IMR-90 (cell line): ENCODE measurements around the gene GKAP1. TPM values are rescaled to one million over a fixed set of nuclear protein-coding genes. Genes with fewer than 3 reads are reported as not detected.

Source experiments
- ATAC-seq: fragments of 200-7000 bp; cut with Tn5 transposase; 2 replicates; pipeline ENCODE4 v1.9.1; 2020; ENCODE audit warnings: low read depth, mild to moderate bottlenecking, moderate library complexity
- BruUV-seq: library from RNA; stranded (reverse); fragments of 400-500 nt; replicated peaks from 2 replicates; lab custom pipeline; 2021; lab: Mats Ljungman, UMichigan
- CTCF ChIA-PET: fragments of 300-600 bp; formaldehyde crosslinking; extraction: SDS; loops from one replicate; lab custom pipeline; 2021; ENCODE audit warnings: antibody characterized with exemption; lab: Yijun Ruan, JAX
- POLR2A ChIA-PET: fragments of 300-600 bp; sonication (Branson Sonifier 250); formaldehyde crosslinking; loops from one replicate; lab custom pipeline; 2022; ENCODE audit warnings: antibody characterized with exemption; ENCODE audit not compliant: unreplicated experiment; lab: Charles Lee
- DNase-seq: peaks from one replicate; pipeline ENCODE4 v3.0.0; 2013
- H2AFZ ChIP-seq: replicated peaks from 2 replicates; pipeline ENCODE3; 2013; ENCODE audit warnings: low read length, mild to moderate bottlenecking; ENCODE audit not compliant: poor library complexity
- H2AK5ac ChIP-seq: 2 replicates; pipeline ENCODE4 v1.6.1; 2013; ENCODE audit warnings: low read depth, low read length, inconsistent platforms
- H2AK9ac ChIP-seq: replicated peaks from 2 replicates; pipeline ENCODE3; 2013; ENCODE audit warnings: mild to moderate bottlenecking, low read depth, low read length, moderate library complexity; ENCODE audit not compliant: poor library complexity
- H2BK120ac ChIP-seq: 2 replicates; pipeline ENCODE4 v1.6.1; 2013; ENCODE audit warnings: low read depth, low read length, inconsistent platforms
- H2BK15ac ChIP-seq: 3 replicates; pipeline ENCODE4 v1.6.1; 2013; ENCODE audit warnings: low read depth, low read length, inconsistent platforms
- H2BK20ac ChIP-seq: 2 replicates; pipeline ENCODE4 v1.6.1; 2013; ENCODE audit warnings: low read depth, mild to moderate bottlenecking, inconsistent platforms, low read length, moderate library complexity
- H2BK5ac ChIP-seq: 2 replicates; pipeline ENCODE4 v1.6.1; 2013; ENCODE audit warnings: mild to moderate bottlenecking, low read depth, low read length, inconsistent platforms; ENCODE audit not compliant: poor library complexity, severe bottlenecking
- H3K14ac ChIP-seq: replicated peaks from 2 replicates; pipeline ENCODE4 v1.6.1; 2013; ENCODE audit warnings: low read depth, low read length, inconsistent platforms
- H3K18ac ChIP-seq: 2 replicates; pipeline ENCODE4 v1.6.1; 2013; ENCODE audit warnings: low read depth, low read length, control low read depth
- H3K23ac ChIP-seq: 2 replicates; pipeline ENCODE4 v1.6.1; 2013; ENCODE audit warnings: low read depth, low read length, inconsistent platforms
- H3K27ac ChIP-seq: 2 replicates; pipeline ENCODE4 v1.5.1; 2013; ENCODE audit warnings: mild to moderate bottlenecking, control low read depth, low read length; ENCODE audit not compliant: insufficient read depth
- H3K27me3 ChIP-seq: 2 replicates; pipeline ENCODE4 v1.6.1; 2013; ENCODE audit warnings: low read length; ENCODE audit not compliant: control insufficient read depth, insufficient read depth
- H3K36me3 ChIP-seq: 2 replicates; pipeline ENCODE4 v1.6.1; 2013; ENCODE audit warnings: low read length, mixed read lengths; ENCODE audit not compliant: control insufficient read depth, insufficient read depth
- H3K4ac ChIP-seq: 2 replicates; pipeline ENCODE4 v1.6.1; 2013; ENCODE audit warnings: low read depth, low read length, inconsistent platforms
- H3K4me1 ChIP-seq: 2 replicates; pipeline ENCODE4 v1.6.1; 2013; ENCODE audit warnings: low read length, mixed read lengths; ENCODE audit not compliant: control insufficient read depth, insufficient read depth
- H3K4me2 ChIP-seq: 2 replicates; pipeline ENCODE4 v1.6.1; 2013; ENCODE audit warnings: low read depth, mild to moderate bottlenecking, control low read depth, low read length, moderate library complexity
- H3K4me3 ChIP-seq: 2 replicates; pipeline ENCODE4 v1.5.1; 2013; ENCODE audit warnings: low read depth, mild to moderate bottlenecking, control low read depth, low read length, moderate library complexity; ENCODE audit not compliant: insufficient read depth
- H3K56ac ChIP-seq: 2 replicates; pipeline ENCODE4 v1.6.1; 2013; ENCODE audit warnings: low read length, inconsistent platforms; ENCODE audit not compliant: insufficient read depth; ENCODE audit errors: extremely low read depth
- H3K79me1 ChIP-seq, 2 experiments: 2 replicates each; pipeline ENCODE4 v1.6.1; 2013; ENCODE audit warnings: low read length in 2 of 2, inconsistent platforms in 1 of 2, low read depth in 1 of 2
- H3K9ac ChIP-seq: 2 replicates; pipeline ENCODE4 v1.6.1; 2013; ENCODE audit warnings: low read depth, low read length, control low read depth
- H3K9me1 ChIP-seq: 2 replicates; pipeline ENCODE4 v1.6.1; 2013; ENCODE audit warnings: low read length, inconsistent platforms; ENCODE audit not compliant: insufficient read depth
- H3K9me3 ChIP-seq: 2 replicates; pipeline ENCODE4 v1.6.1; 2013; ENCODE audit warnings: low read length; ENCODE audit not compliant: control insufficient read depth, insufficient read depth
- H4K20me1 ChIP-seq: 2 replicates; pipeline ENCODE4 v1.6.1; 2013; ENCODE audit warnings: low read length, inconsistent platforms; ENCODE audit not compliant: insufficient read depth
- H4K5ac ChIP-seq: 2 replicates; pipeline ENCODE4 v1.6.1; 2013; ENCODE audit warnings: mild to moderate bottlenecking, low read depth, low read length, control low read depth
- H4K8ac ChIP-seq, 2 experiments: 2 replicates each; pipeline ENCODE4 v1.6.1; 2013; ENCODE audit warnings: low read depth in 2 of 2, low read length in 2 of 2, control low read depth in 1 of 2, inconsistent platforms in 1 of 2
- H4K91ac ChIP-seq: 2 replicates; pipeline ENCODE4 v1.6.1; 2013; ENCODE audit warnings: low read depth, low read length, inconsistent platforms; ENCODE audit not compliant: insufficient read depth
- BHLHE40 ChIP-seq: fragments of 150-350 bp; IDR thresholded peaks from 2 replicates; pipeline ENCODE4 v1.6.1; 2016; ENCODE audit warnings: mild to moderate bottlenecking, low read depth, low read length
- CEBPB ChIP-seq: IDR thresholded peaks from 2 replicates; pipeline ENCODE4 v1.6.1; 2012; ENCODE audit warnings: low read depth, low read length, improper control_type of control experiment
- CHD1 ChIP-seq: IDR thresholded peaks from 2 replicates; pipeline ENCODE4 v1.6.1; 2012; ENCODE audit warnings: low read depth, low read length, improper control_type of control experiment
- CTCF ChIP-seq: conservative IDR thresholded peaks from 2 replicates; pipeline ENCODE4 v1.5.1; 2012; ENCODE audit warnings: mild to moderate bottlenecking, low read depth, low read length, improper control_type of control experiment
- ELK1 ChIP-seq: fragments of 150-350 bp; IDR thresholded peaks from 2 replicates; pipeline ENCODE4 v1.6.1; 2016; ENCODE audit warnings: low read depth, mild to moderate bottlenecking, low read length, moderate library complexity, borderline replicate concordance
- FOS ChIP-seq: fragments of 150-350 bp; IDR thresholded peaks from 2 replicates; pipeline ENCODE4 v1.6.1; 2016; ENCODE audit warnings: low read depth, low read length
- MAFK ChIP-seq: IDR thresholded peaks from 2 replicates; pipeline ENCODE4 v1.6.1; 2012; ENCODE audit warnings: low read depth, low read length, improper control_type of control experiment
- MXI1 ChIP-seq: IDR thresholded peaks from 2 replicates; pipeline ENCODE4 v1.6.1; 2012; ENCODE audit warnings: low read depth, mild to moderate bottlenecking, low read length, moderate library complexity, borderline replicate concordance
- NFE2L2 ChIP-seq: fragments of 150-350 bp; IDR thresholded peaks from 2 replicates; pipeline ENCODE4 v1.6.1; 2016; ENCODE audit warnings: low read depth, mild to moderate bottlenecking, low read length
- POLR2A ChIP-seq: IDR thresholded peaks from 2 replicates; pipeline ENCODE4 v1.6.1; 2012; ENCODE audit warnings: mild to moderate bottlenecking, low read depth, low read length
- RAD21 ChIP-seq: IDR thresholded peaks from 2 replicates; pipeline ENCODE4 v1.6.1; 2012; ENCODE audit warnings: low read length, improper control_type of control experiment
- RCOR1 ChIP-seq: IDR thresholded peaks from 2 replicates; pipeline ENCODE4 v1.6.1; 2012; ENCODE audit warnings: mild to moderate bottlenecking, low read length, improper control_type of control experiment; ENCODE audit not compliant: insufficient replicate concordance
- RFX5 ChIP-seq: IDR thresholded peaks from 2 replicates; pipeline ENCODE4 v1.8.0; 2012; ENCODE audit warnings: low read depth, mild to moderate bottlenecking, low read length, moderate library complexity
- SMC3 ChIP-seq: fragments of 150-350 bp; IDR thresholded peaks from 2 replicates; pipeline ENCODE4 v1.6.1; 2016; ENCODE audit warnings: low read depth, mild to moderate bottlenecking, antibody characterized with exemption, low read length, moderate library complexity
- USF2 ChIP-seq: fragments of 150-350 bp; IDR thresholded peaks from 2 replicates; pipeline ENCODE4 v1.6.1; 2017; ENCODE audit warnings: mild to moderate bottlenecking, antibody characterized with exemption, low read length, low read depth
- WGBS, 2 experiments: methylation state at CpG; one replicate each; pipeline versions ENCODE4 v1.1.5 to v1.1.7; 2013; ENCODE audit warnings: missing lambda C conversion rate in 2 of 2; ENCODE audit not compliant: insufficient read length in 1 of 2; ENCODE audit errors: extremely low coverage in 2 of 2; 5-methylcytosine and 5-hydroxymethylcytosine counted together
- dilution Hi-C: fragments of 300-500 bp; cut with HindIII; formaldehyde crosslinking; loops from one replicate; pipeline ENCODE4 v1.14.3; 2018; ENCODE audit warnings: low sequenced_read_pairs; ENCODE audit not compliant: unreplicated experiment
- in situ Hi-C: fragments of 300-500 bp; cut with MboI; formaldehyde crosslinking; loops from 3 replicates; pipeline ENCODE4 v1.14.3; 2019; ENCODE audit warnings: low sequenced_read_pairs, inconsistent platforms, mixed read lengths
- intact Hi-C: fragments of 100-400 bp; cut with micrococcal nuclease; formaldehyde crosslinking; loops from 2 replicates; pipeline ENCODE4 v1.10.0; 2022
- polyA plus RNA-seq, 3 experiments: library from polyadenylated mRNA; depleted of rRNA; stranded (reverse); fragments of >200 nt; gene quantifications; 2 replicates each; pipeline ENCODE4 v1.2.3, GENCODE V29; 2012; ENCODE audit warnings: low replicate concordance in 1 of 3
- total RNA-seq: library from RNA; depleted of rRNA; stranded (reverse); fragments of >200 nt; gene quantifications from 2 replicates; pipeline ENCODE4 v1.2.3, GENCODE V29; 2012

Gene GKAP1
- total and polyA plus RNA-seq, 2 of the 4 experiments (the other 2 are of a cell fraction), result 0.18 to 1.4 TPM

- Histone ChIP-seq H3K4me3 (no peak overlapping the region), H3K23ac (no peak overlapping the region), H4K91ac (no peak overlapping the region), H3K18ac (no peak overlapping the region), H4K8ac (no peak overlapping the region), H2BK120ac (no peak overlapping the region), H3K27me3 (no peaks in the 10 kb centered on the region), H2BK20ac (no peak overlapping the region), H3K56ac (no peak overlapping the region), H2AFZ (no peak overlapping the region), H3K4me2 (no peak overlapping the region), H3K27ac (no peak overlapping the region), H3K79me1 (peaks cover 5 to 34% of the 10 kb centered on the region in 2 experiments; a peak in 3 of 4 replicates), H2AK5ac (no peak overlapping the region), H3K4ac (no peak overlapping the region), H3K14ac (no peak overlapping the region), H3K4me1 (no peaks in the 10 kb centered on the region; the same call in 1 of the 2 replicates), H3K9me3 (no peaks in the 10 kb centered on the region), H4K20me1 (peaks cover 95% of the 10 kb centered on the region), H3K36me3 (no peaks in the 10 kb centered on the region), H4K5ac (no peak overlapping the region), H3K9ac (no peak overlapping the region), H3K9me1 (0 out of 2 replicates have a peak, but pooled peaks cover 3% of the 10 kb centered on the region), H2AK9ac (no peak overlapping the region), H2BK15ac (no peak overlapping the region), H2BK5ac (no peak overlapping the region)
- ATAC-seq, result no peak
- CTCF ChIA-PET, result interaction anchor here (0.6 to 1.0 kb wide), 3 partner anchors 14 to 24 kb away, joined by 3 read pairs; no protein-coding TSS in a partner anchor
- in situ Hi-C loops, result no loop called here
- 88% methylated on average over 1 of the region's 3 CpGs; no CpG with 5 or more reads in 1 of the 2 experiments for WGBS, 2 experiments
- POLR2A ChIA-PET, result no interaction called here
- dilution Hi-C loops, result no loop called here
- intact Hi-C loops, result loop anchor here (10.0 kb wide), 1 partner anchor 285 kb away; the partner anchor contains the start of genes HNRNPK and RMI1
- TF ChIP-seq CHD1 (no peak), RCOR1 (no peak), ELK1 (no peak), RAD21 (no peak), CEBPB (no peak), RFX5 (no peak), BHLHE40 (no peak), FOS (no peak), CTCF (no peak), POLR2A (no peak), NFE2L2 (no peak), USF2 (no peak), MXI1 (no peak), MAFK (no peak), SMC3 (no peak)
- no TSS peak for BruUV-seq
- no peak for DNase-seq
Observed at GRCh38 chr9:83699615-83700014, 118.0 kb downstream of the GKAP1 start.
